ENCODE results near the gene MYH9. TPM values are rescaled to one million over a fixed set of nuclear protein-coding genes. Genes with fewer than 3 reads are reported as not detected.

MYH9 gene
- total RNA-seq, 1 experiment from 2014 or later: 788 TPM

DNA sequence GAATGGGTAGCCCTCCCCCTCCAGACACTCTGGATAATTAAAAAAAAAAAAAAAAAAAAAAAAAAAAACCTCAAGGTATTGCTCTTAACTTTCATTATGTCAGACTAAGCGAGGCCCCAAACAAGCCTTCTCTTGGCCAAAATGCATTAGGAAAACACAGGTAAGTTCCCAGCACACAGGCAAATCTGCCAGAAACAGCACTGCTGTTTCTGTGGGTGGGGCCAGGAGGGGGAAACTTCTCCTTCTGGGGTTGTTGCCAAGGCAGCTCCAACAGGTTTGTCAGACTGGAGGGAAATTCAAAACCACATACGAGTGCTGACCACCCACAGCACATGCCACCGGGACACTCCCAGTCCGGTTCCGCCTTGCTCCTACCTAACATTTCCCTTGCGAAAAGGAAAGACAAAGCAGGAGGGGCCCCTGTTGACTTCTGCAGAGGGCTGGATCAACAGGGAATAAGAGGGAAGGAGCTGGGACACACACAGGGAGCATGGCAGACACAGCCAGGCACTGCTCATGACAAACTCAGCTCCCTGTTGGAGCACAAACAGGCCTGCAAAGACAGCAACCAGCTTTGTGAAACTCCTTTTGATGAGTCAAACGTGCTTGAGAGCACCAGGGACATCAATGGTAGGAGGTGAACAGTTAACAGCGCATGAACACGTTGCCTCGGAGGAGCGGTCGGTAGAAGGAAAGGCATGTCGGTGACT is 55.0 kb downstream of the MYH9 start:
- BruUV-seq (replicated peaks): no TSS peak
- CTCF ChIA-PET: no interaction called here
- POLR2A ChIA-PET: interaction anchor here (0.7 kb wide), 1 partner anchor 23 kb away, joined by 4 read pairs; no protein-coding TSS in a partner anchor
- intact Hi-C loops (cut with micrococcal nuclease; ENCODE audit: unreplicated experiment): no loop called here
- Histone ChIP-seq H3K4me3 (ENCODE audit: low read depth in 2 of 2, low read length in 2 of 2) (no peak overlapping the region), H3K36me3 (ENCODE audit: control insufficient read depth, insufficient read depth, low read length) (peaks cover 10% of the 10 kb centered on the region), H3K27me3 (ENCODE audit: control insufficient read depth, insufficient read depth, low read length) (no peaks in the 10 kb centered on the region), H3K4me1 (ENCODE audit: control insufficient read depth, insufficient read depth, low read length) (peaks cover 100% of the 10 kb centered on the region), H3K27ac (ENCODE audit: low read length) (peak overlapping the region; percentile 89), H3K9me3 (ENCODE audit: control insufficient read depth, insufficient read depth, low read depth, low read length) (no peaks in the 10 kb centered on the region)
- TF ChIP-seq SIN3A (IDR thresholded peaks at IDR 0.05; ENCODE audit: borderline replicate concordance, insufficient read depth, low read depth, low read length): no peak
- TF ChIP-seq, protein P1, sequence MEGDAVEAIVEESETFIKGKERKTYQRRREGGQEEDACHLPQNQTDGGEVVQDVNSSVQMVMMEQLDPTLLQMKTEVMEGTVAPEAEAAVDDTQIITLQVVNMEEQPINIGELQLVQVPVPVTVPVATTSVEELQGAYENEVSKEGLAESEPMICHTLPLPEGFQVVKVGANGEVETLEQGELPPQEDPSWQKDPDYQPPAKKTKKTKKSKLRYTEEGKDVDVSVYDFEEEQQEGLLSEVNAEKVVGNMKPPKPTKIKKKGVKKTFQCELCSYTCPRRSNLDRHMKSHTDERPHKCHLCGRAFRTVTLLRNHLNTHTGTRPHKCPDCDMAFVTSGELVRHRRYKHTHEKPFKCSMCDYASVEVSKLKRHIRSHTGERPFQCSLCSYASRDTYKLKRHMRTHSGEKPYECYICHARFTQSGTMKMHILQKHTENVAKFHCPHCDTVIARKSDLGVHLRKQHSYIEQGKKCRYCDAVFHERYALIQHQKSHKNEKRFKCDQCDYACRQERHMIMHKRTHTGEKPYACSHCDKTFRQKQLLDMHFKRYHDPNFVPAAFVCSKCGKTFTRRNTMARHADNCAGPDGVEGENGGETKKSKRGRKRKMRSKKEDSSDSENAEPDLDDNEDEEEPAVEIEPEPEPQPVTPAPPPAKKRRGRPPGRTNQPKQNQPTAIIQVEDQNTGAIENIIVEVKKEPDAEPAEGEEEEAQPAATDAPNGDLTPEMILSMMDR (IDR thresholded peaks at IDR 0.05): no peak
- TF ChIP-seq TCF7L2 (IDR thresholded peaks at IDR 0.05; ENCODE audit: low read depth, low read length): no peak
- TF ChIP-seq, protein P2, sequence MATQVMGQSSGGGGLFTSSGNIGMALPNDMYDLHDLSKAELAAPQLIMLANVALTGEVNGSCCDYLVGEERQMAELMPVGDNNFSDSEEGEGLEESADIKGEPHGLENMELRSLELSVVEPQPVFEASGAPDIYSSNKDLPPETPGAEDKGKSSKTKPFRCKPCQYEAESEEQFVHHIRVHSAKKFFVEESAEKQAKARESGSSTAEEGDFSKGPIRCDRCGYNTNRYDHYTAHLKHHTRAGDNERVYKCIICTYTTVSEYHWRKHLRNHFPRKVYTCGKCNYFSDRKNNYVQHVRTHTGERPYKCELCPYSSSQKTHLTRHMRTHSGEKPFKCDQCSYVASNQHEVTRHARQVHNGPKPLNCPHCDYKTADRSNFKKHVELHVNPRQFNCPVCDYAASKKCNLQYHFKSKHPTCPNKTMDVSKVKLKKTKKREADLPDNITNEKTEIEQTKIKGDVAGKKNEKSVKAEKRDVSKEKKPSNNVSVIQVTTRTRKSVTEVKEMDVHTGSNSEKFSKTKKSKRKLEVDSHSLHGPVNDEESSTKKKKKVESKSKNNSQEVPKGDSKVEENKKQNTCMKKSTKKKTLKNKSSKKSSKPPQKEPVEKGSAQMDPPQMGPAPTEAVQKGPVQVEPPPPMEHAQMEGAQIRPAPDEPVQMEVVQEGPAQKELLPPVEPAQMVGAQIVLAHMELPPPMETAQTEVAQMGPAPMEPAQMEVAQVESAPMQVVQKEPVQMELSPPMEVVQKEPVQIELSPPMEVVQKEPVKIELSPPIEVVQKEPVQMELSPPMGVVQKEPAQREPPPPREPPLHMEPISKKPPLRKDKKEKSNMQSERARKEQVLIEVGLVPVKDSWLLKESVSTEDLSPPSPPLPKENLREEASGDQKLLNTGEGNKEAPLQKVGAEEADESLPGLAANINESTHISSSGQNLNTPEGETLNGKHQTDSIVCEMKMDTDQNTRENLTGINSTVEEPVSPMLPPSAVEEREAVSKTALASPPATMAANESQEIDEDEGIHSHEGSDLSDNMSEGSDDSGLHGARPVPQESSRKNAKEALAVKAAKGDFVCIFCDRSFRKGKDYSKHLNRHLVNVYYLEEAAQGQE (IDR thresholded peaks at IDR 0.05; ENCODE audit: insufficient read depth in 1 of 2, low read depth in 2 of 2, low read length in 1 of 2): no peak
- no peak; the same call in 1 of the 2 replicates for TF ChIP-seq POLR2AphosphoS5 (IDR thresholded peaks at IDR 0.05; ENCODE audit: low read depth, low read length)
- no peak for DNase-seq (ENCODE audit: low read depth, low spot score)
- in situ Hi-C loops (cut with HindIII; ENCODE audit: low pct_unique_long_range_greater_than_20kb, low sequenced_read_pairs): no loop called here
- no peak for ATAC-seq

DNA sequence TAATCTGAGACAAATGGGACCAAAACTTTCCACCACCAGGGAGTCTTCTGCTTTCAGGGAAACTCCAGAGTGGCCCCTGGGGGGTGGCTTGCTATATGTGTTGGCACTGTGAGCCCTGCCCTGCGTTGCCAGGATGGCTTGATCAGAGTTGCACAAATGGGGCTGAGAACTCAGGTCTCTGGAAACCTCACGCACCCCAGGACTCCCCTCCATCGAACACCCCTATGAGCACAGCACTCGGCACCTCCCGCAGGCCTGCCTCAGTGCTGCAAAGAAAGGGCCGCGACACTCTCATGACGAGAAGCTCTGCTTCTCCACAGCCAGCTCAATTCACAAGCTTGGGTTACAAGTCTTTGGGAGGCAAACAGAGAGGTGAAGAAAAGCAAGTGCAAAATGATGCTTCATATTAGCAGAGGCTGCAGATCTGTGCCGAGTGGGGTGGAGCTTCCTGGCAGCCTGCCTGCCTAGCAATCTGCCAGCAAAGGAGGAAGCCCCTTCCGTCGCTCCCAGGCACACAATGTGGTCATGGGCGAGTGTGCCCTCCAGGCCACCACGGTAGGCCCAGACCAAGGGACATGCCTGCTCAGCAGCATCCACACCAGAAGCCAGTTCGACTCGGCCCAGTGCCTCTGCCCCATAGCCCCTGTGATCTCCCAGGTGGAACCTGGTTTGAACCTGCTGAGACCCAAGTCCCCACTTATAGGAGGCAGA is 55.7 kb downstream of the MYH9 start:
- intact Hi-C loops (cut with micrococcal nuclease; ENCODE audit: unreplicated experiment) (no loop called here), in situ Hi-C loops (cut with HindIII; ENCODE audit: low pct_unique_long_range_greater_than_20kb, low sequenced_read_pairs) (no loop called here)
- ChIA-PET CTCF (no interaction called here), POLR2A (no interaction called here)
- TF ChIP-seq, protein P1 (IDR thresholded peaks at IDR 0.05): no peak
- 0 out of 2 replicates have a peak, but pooled peaks have one; percentile 6 for TF ChIP-seq TCF7L2 (IDR thresholded peaks at IDR 0.05; ENCODE audit: low read depth, low read length)
- TF ChIP-seq POLR2AphosphoS5 (IDR thresholded peaks at IDR 0.05; ENCODE audit: low read depth, low read length): peak; percentile 42; the same call in 1 of the 2 replicates
- TF ChIP-seq SIN3A (IDR thresholded peaks at IDR 0.05; ENCODE audit: borderline replicate concordance, insufficient read depth, low read depth, low read length): no peak
- TF ChIP-seq, protein P2 (IDR thresholded peaks at IDR 0.05; ENCODE audit: insufficient read depth in 1 of 2, low read depth in 2 of 2, low read length in 1 of 2): no peak
- Histone ChIP-seq H3K27me3 (ENCODE audit: control insufficient read depth, insufficient read depth, low read length) (no peaks in the 10 kb centered on the region), H3K27ac (ENCODE audit: low read length) (peak overlapping the region; percentile 89), H3K36me3 (ENCODE audit: control insufficient read depth, insufficient read depth, low read length) (peaks cover 11% of the 10 kb centered on the region), H3K4me3 (ENCODE audit: low read depth in 2 of 2, low read length in 2 of 2) (no peak overlapping the region), H3K9me3 (ENCODE audit: control insufficient read depth, insufficient read depth, low read depth, low read length) (no peaks in the 10 kb centered on the region), H3K4me1 (ENCODE audit: control insufficient read depth, insufficient read depth, low read length) (peaks cover 100% of the 10 kb centered on the region)
- DNase-seq (ENCODE audit: low read depth, low spot score) (no peak), ATAC-seq (0 out of 2 replicates have a peak, but pooled peaks have one; percentile 9)
- no TSS peak for BruUV-seq (replicated peaks)

Data from Panc1 (cell line).